Progenitor cell of endocrine pancreas (in vitro differentiated cells): ENCODE measurements around the gene SWI5. TPM values are rescaled to one million over a fixed set of nuclear protein-coding genes. Genes with fewer than 3 reads are reported as not detected.

Source experiments
- DNase-seq: peaks from one replicate; pipeline ENCODE4 v3.0.0; 2021; ENCODE audit warnings: low spot score; ENCODE audit not compliant: unreplicated experiment
- H3K27ac Mint-ChIP-seq: 2 replicates; pipeline ENCODE4 v1.8.0; 2021; ENCODE audit warnings: mild to moderate bottlenecking, moderate library complexity, mixed read lengths
- H3K27me3 Mint-ChIP-seq: 2 replicates; pipeline ENCODE4 v1.8.0; 2021; ENCODE audit warnings: mixed read lengths
- H3K36me3 Mint-ChIP-seq: 2 replicates; pipeline ENCODE4 v1.8.0; 2022; ENCODE audit warnings: mixed read lengths; ENCODE audit not compliant: insufficient read depth
- H3K4me1 Mint-ChIP-seq: 2 replicates; pipeline ENCODE4 v1.8.0; 2021; ENCODE audit warnings: low read depth, mixed read lengths
- H3K4me3 Mint-ChIP-seq: 2 replicates; pipeline ENCODE4 v1.8.0; 2021; ENCODE audit warnings: low read depth, mild to moderate bottlenecking, moderate library complexity, mixed read lengths
- H3K9me3 Mint-ChIP-seq: 2 replicates; pipeline ENCODE4 v1.8.0; 2021; ENCODE audit warnings: low read depth, mixed read lengths
- CTCF ChIP-seq: fragments of 200-600 bp; sonication (generic); IDR thresholded peaks from one replicate; pipeline ENCODE4 v1.5.0; 2021; ENCODE audit warnings: antibody characterized with exemption, mild to moderate bottlenecking; ENCODE audit not compliant: unreplicated experiment
- total RNA-seq: library from RNA; stranded (reverse); gene quantifications from 2 replicates; pipeline ENCODE4 v1.2.1, GENCODE V29; 2021

Gene SWI5
- total RNA-seq, 1 donor from 2014 or later = 18.8 TPM

- H3K27ac Mint-ChIP-seq = no peak overlapping the region
- H3K9me3 Mint-ChIP-seq = no peaks in the 10 kb centered on the region
- DNase-seq = no peak
- H3K4me1 Mint-ChIP-seq = peaks cover 3% of the 10 kb centered on the region
- no peaks in the 10 kb centered on the region for H3K36me3 Mint-ChIP-seq
- H3K4me3 Mint-ChIP-seq = no peak overlapping the region
- peaks cover 25% of the 10 kb centered on the region for H3K27me3 Mint-ChIP-seq
- TF ChIP-seq CTCF = no peak
Observed at GRCh38 chr9:128244837-128245231, 31.2 kb upstream of the SWI5 start.

GRCh38 chr9:128245421-128246151 lies 30.5 kb upstream of the SWI5 start:
- DNase-seq = no peak
- Mint-ChIP-seq H3K4me3 (no peak overlapping the region), H3K4me1 (peaks cover 3% of the 10 kb centered on the region), H3K9me3 (no peaks in the 10 kb centered on the region), H3K36me3 (no peaks in the 10 kb centered on the region), H3K27me3 (peaks cover 28% of the 10 kb centered on the region), H3K27ac (no peak overlapping the region)
- no peak for TF ChIP-seq CTCF

GRCh38 chr9:128246471-128246870 lies 29.6 kb upstream of the SWI5 start:
- no peak overlapping the region for H3K27ac Mint-ChIP-seq
- peaks cover 5% of the 10 kb centered on the region for H3K4me1 Mint-ChIP-seq
- H3K36me3 Mint-ChIP-seq = no peaks in the 10 kb centered on the region
- TF ChIP-seq CTCF = no peak
- H3K9me3 Mint-ChIP-seq = no peaks in the 10 kb centered on the region
- H3K27me3 Mint-ChIP-seq = peaks cover 33% of the 10 kb centered on the region
- no peak overlapping the region for H3K4me3 Mint-ChIP-seq
- DNase-seq = no peak

- Mint-ChIP-seq H3K27me3 (peaks cover 41% of the 10 kb centered on the region), H3K36me3 (no peaks in the 10 kb centered on the region), H3K27ac (no peak overlapping the region), H3K9me3 (no peaks in the 10 kb centered on the region), H3K4me1 (peaks cover 5% of the 10 kb centered on the region), H3K4me3 (no peak overlapping the region)
- TF ChIP-seq CTCF = no peak
- DNase-seq = no peak
Observed at GRCh38 chr9:128247226-128247803, 28.8 kb upstream of the SWI5 start.

GRCh38 chr9:128249558-128249907 lies 26.5 kb upstream of the SWI5 start:
- Mint-ChIP-seq H3K4me1 (peaks cover 5% of the 10 kb centered on the region), H3K36me3 (peaks cover under 1% of the 10 kb centered on the region), H3K4me3 (peak overlapping the region; percentile 65), H3K27ac (no peak overlapping the region), H3K27me3 (peaks cover 40% of the 10 kb centered on the region), H3K9me3 (no peaks in the 10 kb centered on the region)
- no peak for TF ChIP-seq CTCF
- DNase-seq = no peak
